Cardiac fibroblast (primary cell): ENCODE results near the gene HS6ST3.

Experiments used
- DNase-seq, 2 donors: peaks; one replicate each; pipeline versions ENCODE4 v3.0.0 to v3.0.0-alpha.2; 2010; ENCODE audit warnings: low read depth in 2 of 2
- H3K4me3 ChIP-seq, 2 donors: replicated peaks in 1 of 2; 1 replicate in 1 of 2; 2 replicates in 1 of 2; pipeline ENCODE4 v1.5.1; 2011; ENCODE audit warnings: low read depth in 2 of 2, low read length in 2 of 2, mild to moderate bottlenecking in 2 of 2, moderate library complexity in 1 of 2
- CTCF ChIP-seq: IDR thresholded peaks from one replicate; pipeline ENCODE4 v1.5.1; 2011; ENCODE audit warnings: low read depth, mild to moderate bottlenecking, low read length, inconsistent platforms

Gene HS6ST3

GRCh38 chr13:96053003-96053703, 36.8 kb upstream of the HS6ST3 start, which contains the start of gene UGGT2:
Gene UGGT2 (minus strand): TSS chr13:96053401. CDS start chr13:96053312, 89 bp downstream.
- no peak for TF ChIP-seq CTCF
- H3K4me3 ChIP-seq, result peak within 1 kb of the TSS; percentile 74 to 99
- peak; percentile 95 to 97 for DNase-seq

- no peak for DNase-seq
- no peak for TF ChIP-seq CTCF
- no peak overlapping the region for H3K4me3 ChIP-seq
Measured at GRCh38 chr13:96065849-96066248, 24.1 kb upstream of the HS6ST3 start.

GRCh38 chr13:96068729-96069128, 21.2 kb upstream of the HS6ST3 start:
- no peak overlapping the region for H3K4me3 ChIP-seq
- DNase-seq, result no peak
- no peak for TF ChIP-seq CTCF

- TF ChIP-seq CTCF, result no peak
- H3K4me3 ChIP-seq, result no peak overlapping the region
- no peak for DNase-seq
Measured at GRCh38 chr13:96071504-96071903, 18.4 kb upstream of the HS6ST3 start.

GRCh38 chr13:96072392-96072791, 17.5 kb upstream of the HS6ST3 start:
- H3K4me3 ChIP-seq, result no peak overlapping the region
- TF ChIP-seq CTCF, result no peak

GRCh38 chr13:96075953-96076543, 13.9 kb upstream of the HS6ST3 start:
- no peak overlapping the region for H3K4me3 ChIP-seq
- DNase-seq, result peak; percentile 49 to 50
- peak; percentile 69 for TF ChIP-seq CTCF

More at GRCh38 chr13:96072392-96072791, 17.5 kb upstream of the HS6ST3 start:
- no peak for DNase-seq
